IPS DF 6.9 (cell line): ENCODE results near the gene CORO2B.
"Not testable (repeated sequence)": the region's sequence is repeated elsewhere in the genome, so short reads cannot be mapped to it uniquely, and the experiment has no call there.

ENCODE experiments used
- DNase-seq: peaks from one replicate; pipeline ENCODE4 v3.0.0-alpha.2; 2013; ENCODE audit warnings: low read depth, low spot score
- H3K27ac ChIP-seq: one replicate; pipeline ENCODE4 v1.5.1; 2013; ENCODE audit warnings: low read length, control low read depth
- H3K27me3 ChIP-seq: 2 replicates; pipeline ENCODE4 v1.6.1; 2013; ENCODE audit warnings: mild to moderate bottlenecking, low read length; ENCODE audit not compliant: control insufficient read depth, insufficient read depth
- H3K36me3 ChIP-seq: 2 replicates; pipeline ENCODE4 v1.6.1; 2013; ENCODE audit warnings: low read length; ENCODE audit not compliant: control insufficient read depth, insufficient read depth
- H3K4me1 ChIP-seq: 2 replicates; pipeline ENCODE4 v1.6.1; 2013; ENCODE audit warnings: low read length; ENCODE audit not compliant: control insufficient read depth, insufficient read depth
- H3K4me3 ChIP-seq: 2 replicates; pipeline ENCODE4 v1.5.1; 2013; ENCODE audit warnings: mild to moderate bottlenecking, low read length
- H3K9me3 ChIP-seq: 2 replicates; pipeline ENCODE4 v1.6.1; 2013; ENCODE audit warnings: low read length, inconsistent platforms; ENCODE audit not compliant: control insufficient read depth, insufficient read depth
- whole genome bisulfite sequencing: extraction: QIAGEN DNeasy Blood & Tissue Kit; methylation state at CpG from one replicate; pipeline ENCODE4 v1.1.7; 2013; ENCODE audit warnings: mixed read lengths, missing lambda C conversion rate; ENCODE audit not compliant: insufficient read length, insufficient coverage; 5-methylcytosine and 5-hydroxymethylcytosine counted together

CORO2B gene

GRCh38 chr15:68646696-68647095 is 67.9 kb downstream of the CORO2B start:
- DNase-seq: no peak
- Histone ChIP-seq H3K36me3 (no peaks in the 10 kb centered on the region), H3K27me3 (no peaks in the 10 kb centered on the region), H3K4me1 (no peaks in the 10 kb centered on the region; the same call in 1 of the 2 replicates), H3K9me3 (no peaks in the 10 kb centered on the region), H3K4me3 (no peak overlapping the region), H3K27ac (no peak overlapping the region)
- WGBS: no CpG with 5 or more reads among the region's 5 CpGs

DNA sequence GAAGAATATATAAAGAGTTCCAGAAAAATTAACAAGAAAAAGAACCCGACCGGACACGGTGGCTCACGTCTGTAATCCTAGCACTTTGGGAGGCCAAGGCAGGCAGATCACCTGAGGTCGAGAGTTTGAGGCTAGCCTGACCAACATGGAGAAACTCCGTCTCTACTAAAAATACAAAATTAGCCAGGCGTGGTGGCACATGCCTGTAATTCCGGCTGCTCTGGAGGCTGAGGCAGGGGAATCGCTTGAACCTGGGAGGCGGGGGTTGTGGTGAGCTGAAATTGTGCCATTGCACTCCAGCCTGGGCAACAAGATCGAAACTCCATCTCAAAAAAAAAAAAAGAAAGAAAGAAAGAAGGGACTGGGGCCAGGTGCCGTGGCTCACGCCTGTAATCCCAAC is 68.6 kb downstream of the CORO2B start:
- not testable (repeated sequence) for H3K9me3 ChIP-seq, H3K4me3 ChIP-seq, DNase-seq, H3K27me3 ChIP-seq, H3K36me3 ChIP-seq, H3K4me1 ChIP-seq, H3K27ac ChIP-seq
- no CpG with 5 or more reads among the region's 13 CpGs for WGBS

- no peaks in the 10 kb centered on the region for H3K4me1 ChIP-seq
- peak; percentile 80 for DNase-seq
- peak overlapping the region; percentile 8; the same call in 1 of the 2 replicates for H3K4me3 ChIP-seq
- no peaks in the 10 kb centered on the region for H3K9me3 ChIP-seq
- no CpG with 5 or more reads among the region's 23 CpGs for WGBS
- H3K27me3 ChIP-seq: no peaks in the 10 kb centered on the region
- H3K36me3 ChIP-seq: no peaks in the 10 kb centered on the region
- H3K27ac ChIP-seq: no peak overlapping the region
These were observed 72.3 kb downstream of the CORO2B start for GRCh38 chr15:68650901-68651709.

DNA sequence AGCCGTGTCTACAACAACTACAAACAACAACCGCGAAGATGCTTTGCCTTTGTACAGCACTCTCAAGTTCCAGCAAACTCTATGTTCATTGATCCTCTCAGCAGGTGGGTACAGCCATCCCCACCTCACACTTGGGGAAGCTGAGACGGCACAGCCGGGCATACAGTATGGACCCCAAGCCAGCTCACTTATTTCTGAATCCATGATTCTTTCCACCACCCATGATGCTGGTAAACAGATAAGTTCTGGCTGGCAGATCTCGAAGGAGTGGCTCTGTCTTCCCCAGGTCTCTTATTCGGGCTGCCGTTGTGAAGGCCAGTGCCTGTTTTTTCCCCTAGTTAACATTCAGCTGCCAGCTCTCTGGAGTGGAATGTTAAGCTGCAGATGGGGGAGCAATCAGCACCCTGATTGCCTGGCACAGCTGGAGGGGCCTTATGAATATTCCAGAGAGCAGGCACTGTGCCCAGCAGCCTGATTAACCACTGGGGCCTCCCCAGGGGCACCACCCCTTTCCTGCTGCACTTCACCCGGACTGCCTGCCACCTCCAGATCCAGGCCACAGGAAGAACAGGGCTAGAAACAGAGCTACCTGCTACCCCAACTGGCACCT is 73.2 kb downstream of the CORO2B start:
- WGBS: no CpG with 5 or more reads among the region's 9 CpGs

GRCh38 chr15:68653031-68653635 is 74.3 kb downstream of the CORO2B start:
- DNase-seq: no peak
- Histone ChIP-seq H3K4me1 (no peaks in the 10 kb centered on the region), H3K9me3 (no peaks in the 10 kb centered on the region), H3K27me3 (no peaks in the 10 kb centered on the region), H3K36me3 (no peaks in the 10 kb centered on the region), H3K27ac (no peak overlapping the region), H3K4me3 (no peak overlapping the region)
- WGBS: no CpG with 5 or more reads among the region's 6 CpGs

More for the DNA sequence above, 73.2 kb downstream of the CORO2B start:
- Histone ChIP-seq H3K36me3 (no peaks in the 10 kb centered on the region), H3K4me1 (no peaks in the 10 kb centered on the region), H3K4me3 (no peak overlapping the region), H3K9me3 (no peaks in the 10 kb centered on the region), H3K27me3 (no peaks in the 10 kb centered on the region), H3K27ac (no peak overlapping the region)
- no peak for DNase-seq

DNA sequence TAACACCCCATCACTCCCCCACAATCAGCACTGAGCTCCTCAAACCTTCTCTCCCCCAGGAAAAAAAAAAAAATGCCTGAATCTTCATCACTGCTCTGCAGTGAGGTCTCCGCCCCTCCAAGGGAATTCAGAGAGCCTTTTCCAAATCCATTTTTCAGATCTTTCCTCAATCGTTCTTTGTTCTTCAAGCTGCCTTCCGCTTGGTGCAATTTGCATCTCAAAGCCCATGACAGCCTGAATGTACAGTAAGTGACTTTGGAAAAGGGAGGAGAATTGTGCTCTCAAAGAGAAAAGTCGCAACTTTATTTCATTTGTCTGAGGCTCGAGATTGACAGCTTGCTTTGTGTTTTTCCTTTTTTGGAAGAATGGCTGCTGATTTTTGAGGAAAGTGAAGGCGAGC is 75.0 kb downstream of the CORO2B start:
- H3K27me3 ChIP-seq: no peaks in the 10 kb centered on the region
- no peaks in the 10 kb centered on the region for H3K4me1 ChIP-seq
- H3K9me3 ChIP-seq: no peaks in the 10 kb centered on the region
- DNase-seq: no peak
- H3K36me3 ChIP-seq: no peaks in the 10 kb centered on the region
- H3K27ac ChIP-seq: no peak overlapping the region
- no peak overlapping the region for H3K4me3 ChIP-seq
- no CpG with 5 or more reads among the region's 6 CpGs for WGBS

- WGBS: no CpG with 5 or more reads among the region's 8 CpGs
- H3K9me3 ChIP-seq: no peaks in the 10 kb centered on the region
- no peak overlapping the region for H3K27ac ChIP-seq
- H3K4me3 ChIP-seq: no peak overlapping the region
- no peaks in the 10 kb centered on the region for H3K4me1 ChIP-seq
- H3K36me3 ChIP-seq: no peaks in the 10 kb centered on the region
- H3K27me3 ChIP-seq: no peaks in the 10 kb centered on the region
- no peak for DNase-seq
These were observed 76.2 kb downstream of the CORO2B start for GRCh38 chr15:68654786-68655560.

DNA sequence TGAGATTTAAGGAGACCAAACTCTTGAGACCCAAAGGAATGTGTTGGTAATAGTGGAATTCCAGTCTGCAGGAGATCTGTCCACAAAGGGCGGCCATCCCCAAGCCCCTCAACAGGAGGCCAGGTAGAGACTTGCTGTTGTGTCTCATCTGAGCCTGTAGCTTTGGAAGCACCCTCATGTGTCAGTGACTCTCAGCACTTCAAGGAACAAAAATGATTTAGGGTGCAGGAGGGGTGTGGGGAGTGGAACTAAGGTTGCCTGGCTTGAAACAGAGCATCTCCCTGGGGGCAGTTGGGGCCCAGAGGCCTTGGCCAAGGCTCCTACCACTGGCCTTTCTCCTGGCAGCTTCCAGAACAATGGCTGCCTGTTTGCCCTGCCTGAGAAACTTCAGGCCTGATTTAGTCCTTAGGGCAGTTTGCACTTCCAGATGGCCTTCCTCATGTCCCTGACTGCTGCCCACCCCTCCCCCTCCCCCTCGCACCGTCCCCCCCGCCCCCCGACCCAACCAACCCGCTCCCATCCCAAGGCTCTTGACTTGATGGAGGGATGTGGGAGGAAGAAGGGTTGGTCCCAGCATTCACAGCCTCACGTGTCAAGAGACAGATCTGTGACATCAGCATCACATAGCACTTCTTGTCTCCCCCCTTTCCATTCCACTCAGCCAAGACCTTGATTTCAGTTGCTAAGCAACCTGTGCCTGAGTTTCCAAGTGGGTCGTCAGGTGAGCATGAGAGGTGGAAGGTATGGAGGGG is 77.1 kb downstream of the CORO2B start:
- Histone ChIP-seq H3K9me3 (no peaks in the 10 kb centered on the region), H3K4me1 (no peaks in the 10 kb centered on the region), H3K4me3 (no peak overlapping the region), H3K27ac (no peak overlapping the region), H3K27me3 (no peaks in the 10 kb centered on the region), H3K36me3 (no peaks in the 10 kb centered on the region)
- no CpG with 5 or more reads among the region's 8 CpGs for WGBS
- DNase-seq: no peak

- Histone ChIP-seq H3K9me3 (no peaks in the 10 kb centered on the region), H3K4me3 (no peak overlapping the region), H3K27ac (no peak overlapping the region), H3K36me3 (no peaks in the 10 kb centered on the region), H3K4me1 (no peaks in the 10 kb centered on the region), H3K27me3 (no peaks in the 10 kb centered on the region)
- DNase-seq: no peak
- WGBS: no CpG with 5 or more reads among the region's 1 CpG
These were observed 77.6 kb downstream of the CORO2B start for GRCh38 chr15:68656438-68656739.

DNA sequence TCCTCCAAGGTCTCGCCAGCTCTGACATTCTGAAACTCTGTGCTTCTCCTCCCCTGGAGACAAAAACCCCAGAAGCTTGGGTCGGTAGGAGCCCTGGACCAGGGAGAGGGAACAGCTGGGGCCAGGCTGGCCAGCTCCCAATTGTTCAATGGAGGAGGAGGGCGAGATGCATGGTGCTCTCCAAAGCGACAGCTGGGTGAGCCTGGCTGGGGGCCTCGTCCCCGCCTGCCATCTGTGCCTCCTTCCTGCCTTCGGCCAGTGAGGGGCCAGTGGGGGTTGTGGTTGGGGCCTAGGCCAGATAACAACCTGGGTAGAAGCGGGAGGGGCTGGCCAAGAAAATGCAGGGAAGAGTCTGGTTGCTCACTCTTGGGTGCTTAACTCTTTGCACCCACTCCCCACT is 79.4 kb downstream of the CORO2B start:
- DNase-seq: no peak
- H3K27me3 ChIP-seq: no peaks in the 10 kb centered on the region
- WGBS: no CpG with 5 or more reads among the region's 8 CpGs
- H3K27ac ChIP-seq: no peak overlapping the region
- H3K36me3 ChIP-seq: no peaks in the 10 kb centered on the region
- H3K4me1 ChIP-seq: no peaks in the 10 kb centered on the region
- H3K4me3 ChIP-seq: no peak overlapping the region
- H3K9me3 ChIP-seq: no peaks in the 10 kb centered on the region
